GM12874 (cell line): ENCODE measurements around the gene RPS15A.

Experiments
- CTCF ChIP-seq: IDR thresholded peaks from 2 replicates; pipeline ENCODE4 v1.5.1; 2011; ENCODE audit warnings: low read depth, mild to moderate bottlenecking, control low read depth, low read length, moderate library complexity; ENCODE audit not compliant: insufficient read depth

Gene RPS15A

GRCh38 chr16:18796377-18796776 is 6.2 kb upstream of the RPS15A start:
- TF ChIP-seq CTCF: no peak

- no peak for TF ChIP-seq CTCF
These were observed 2.8 kb upstream of the RPS15A start for GRCh38 chr16:18792836-18793433.

- no peak for TF ChIP-seq CTCF
These were observed 652 bp downstream of the RPS15A start for GRCh38 chr16:18789515-18789849.

GRCh38 chr16:18788828-18789514 is 1.2 kb downstream of the RPS15A start:
- TF ChIP-seq CTCF: no peak

GRCh38 chr16:18784917-18785623 is 5.1 kb downstream of the RPS15A start:
- TF ChIP-seq CTCF: no peak

GRCh38 chr16:18783430-18784341 is 6.4 kb downstream of the RPS15A start:
- TF ChIP-seq CTCF: no peak
